Measurements from ENCODE around the gene VAMP5. TPM values are rescaled to one million over a fixed set of nuclear protein-coding genes. Genes with fewer than 3 reads are reported as not detected.

Gene VAMP5
- total and polyA plus RNA-seq, 9 of the 15 experiments (the other 6 are each of a cell fraction or from before 2014, with no cell fraction given): 0.54 to 1.9 (median 1.5) TPM; not detected in 2

DNA sequence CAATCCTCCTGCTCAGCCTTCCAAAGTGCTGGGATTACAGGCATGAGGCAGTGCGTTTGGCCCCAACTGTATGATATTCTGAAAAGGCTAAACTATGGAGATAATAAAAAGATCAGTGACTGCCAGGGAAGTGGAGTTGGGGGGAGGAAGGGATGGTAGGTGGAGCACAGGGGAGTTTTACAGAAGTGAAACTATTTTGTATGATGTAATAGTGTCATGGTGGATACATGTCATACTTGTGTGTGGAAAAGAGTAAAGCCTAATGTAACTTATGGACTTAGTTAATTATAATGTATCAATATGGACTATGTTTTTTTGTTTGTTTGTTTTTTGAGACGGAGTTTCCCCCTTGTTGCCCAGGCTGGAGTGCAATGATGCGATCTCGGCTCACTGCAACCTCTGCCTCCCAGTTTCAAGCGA is 20.1 kb upstream of the VAMP5 start (continued):
- TF ChIP-seq, protein P1, sequence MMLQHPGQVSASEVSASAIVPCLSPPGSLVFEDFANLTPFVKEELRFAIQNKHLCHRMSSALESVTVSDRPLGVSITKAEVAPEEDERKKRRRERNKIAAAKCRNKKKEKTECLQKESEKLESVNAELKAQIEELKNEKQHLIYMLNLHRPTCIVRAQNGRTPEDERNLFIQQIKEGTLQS (IDR thresholded peaks at IDR 0.05): peak; percentile 91
- TF ChIP-seq, protein P1 (CRISPR knock-in tag; conservative IDR thresholded peaks at IDR 0.05): no peak
- TF ChIP-seq SMARCA4 (IDR thresholded peaks at IDR 0.05) (peak; percentile 59; the same call in 1 of the 2 replicates), ZNF282 (CRISPR knock-in tag; IDR thresholded peaks at IDR 0.05) (no peak), ARID1B (IDR thresholded peaks at IDR 0.05) (peak; percentile 44), GABPA (tag; conservative IDR thresholded peaks at IDR 0.05; ENCODE audit: low read depth) (0 out of 2 replicates have a peak, but pooled peaks have one; percentile 24), ZNF263 (CRISPR knock-in tag; IDR thresholded peaks at IDR 0.05; ENCODE audit: borderline replicate concordance) (peak; percentile 85), EHMT2 (IDR thresholded peaks at IDR 0.05) (peak; percentile 48; the same call in 1 of the 2 replicates)
- TF ChIP-seq, protein P2, sequence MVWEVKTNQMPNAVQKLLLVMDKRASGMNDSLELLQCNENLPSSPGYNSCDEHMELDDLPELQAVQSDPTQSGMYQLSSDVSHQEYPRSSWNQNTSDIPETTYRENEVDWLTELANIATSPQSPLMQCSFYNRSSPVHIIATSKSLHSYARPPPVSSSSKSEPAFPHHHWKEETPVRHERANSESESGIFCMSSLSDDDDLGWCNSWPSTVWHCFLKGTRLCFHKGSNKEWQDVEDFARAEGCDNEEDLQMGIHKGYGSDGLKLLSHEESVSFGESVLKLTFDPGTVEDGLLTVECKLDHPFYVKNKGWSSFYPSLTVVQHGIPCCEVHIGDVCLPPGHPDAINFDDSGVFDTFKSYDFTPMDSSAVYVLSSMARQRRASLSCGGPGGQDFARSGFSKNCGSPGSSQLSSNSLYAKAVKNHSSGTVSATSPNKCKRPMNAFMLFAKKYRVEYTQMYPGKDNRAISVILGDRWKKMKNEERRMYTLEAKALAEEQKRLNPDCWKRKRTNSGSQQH (CRISPR knock-in tag; IDR thresholded peaks at IDR 0.05): 0 out of 2 replicates have a peak, but pooled peaks have one; percentile 14
- TF ChIP-seq, protein P3, sequence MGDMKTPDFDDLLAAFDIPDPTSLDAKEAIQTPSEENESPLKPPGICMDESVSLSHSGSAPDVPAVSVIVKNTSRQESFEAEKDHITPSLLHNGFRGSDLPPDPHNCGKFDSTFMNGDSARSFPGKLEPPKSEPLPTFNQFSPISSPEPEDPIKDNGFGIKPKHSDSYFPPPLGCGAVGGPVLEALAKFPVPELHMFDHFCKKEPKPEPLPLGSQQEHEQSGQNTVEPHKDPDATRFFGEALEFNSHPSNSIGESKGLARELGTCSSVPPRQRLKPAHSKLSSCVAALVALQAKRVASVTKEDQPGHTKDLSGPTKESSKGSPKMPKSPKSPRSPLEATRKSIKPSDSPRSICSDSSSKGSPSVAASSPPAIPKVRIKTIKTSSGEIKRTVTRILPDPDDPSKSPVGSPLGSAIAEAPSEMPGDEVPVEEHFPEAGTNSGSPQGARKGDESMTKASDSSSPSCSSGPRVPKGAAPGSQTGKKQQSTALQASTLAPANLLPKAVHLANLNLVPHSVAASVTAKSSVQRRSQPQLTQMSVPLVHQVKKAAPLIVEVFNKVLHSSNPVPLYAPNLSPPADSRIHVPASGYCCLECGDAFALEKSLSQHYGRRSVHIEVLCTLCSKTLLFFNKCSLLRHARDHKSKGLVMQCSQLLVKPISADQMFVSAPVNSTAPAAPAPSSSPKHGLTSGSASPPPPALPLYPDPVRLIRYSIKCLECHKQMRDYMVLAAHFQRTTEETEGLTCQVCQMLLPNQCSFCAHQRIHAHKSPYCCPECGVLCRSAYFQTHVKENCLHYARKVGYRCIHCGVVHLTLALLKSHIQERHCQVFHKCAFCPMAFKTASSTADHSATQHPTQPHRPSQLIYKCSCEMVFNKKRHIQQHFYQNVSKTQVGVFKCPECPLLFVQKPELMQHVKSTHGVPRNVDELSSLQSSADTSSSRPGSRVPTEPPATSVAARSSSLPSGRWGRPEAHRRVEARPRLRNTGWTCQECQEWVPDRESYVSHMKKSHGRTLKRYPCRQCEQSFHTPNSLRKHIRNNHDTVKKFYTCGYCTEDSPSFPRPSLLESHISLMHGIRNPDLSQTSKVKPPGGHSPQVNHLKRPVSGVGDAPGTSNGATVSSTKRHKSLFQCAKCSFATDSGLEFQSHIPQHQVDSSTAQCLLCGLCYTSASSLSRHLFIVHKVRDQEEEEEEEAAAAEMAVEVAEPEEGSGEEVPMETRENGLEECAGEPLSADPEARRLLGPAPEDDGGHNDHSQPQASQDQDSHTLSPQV (IDR thresholded peaks at IDR 0.05): peak; percentile 41; the same call in 1 of the 2 replicates
- TF ChIP-seq, protein P4, sequence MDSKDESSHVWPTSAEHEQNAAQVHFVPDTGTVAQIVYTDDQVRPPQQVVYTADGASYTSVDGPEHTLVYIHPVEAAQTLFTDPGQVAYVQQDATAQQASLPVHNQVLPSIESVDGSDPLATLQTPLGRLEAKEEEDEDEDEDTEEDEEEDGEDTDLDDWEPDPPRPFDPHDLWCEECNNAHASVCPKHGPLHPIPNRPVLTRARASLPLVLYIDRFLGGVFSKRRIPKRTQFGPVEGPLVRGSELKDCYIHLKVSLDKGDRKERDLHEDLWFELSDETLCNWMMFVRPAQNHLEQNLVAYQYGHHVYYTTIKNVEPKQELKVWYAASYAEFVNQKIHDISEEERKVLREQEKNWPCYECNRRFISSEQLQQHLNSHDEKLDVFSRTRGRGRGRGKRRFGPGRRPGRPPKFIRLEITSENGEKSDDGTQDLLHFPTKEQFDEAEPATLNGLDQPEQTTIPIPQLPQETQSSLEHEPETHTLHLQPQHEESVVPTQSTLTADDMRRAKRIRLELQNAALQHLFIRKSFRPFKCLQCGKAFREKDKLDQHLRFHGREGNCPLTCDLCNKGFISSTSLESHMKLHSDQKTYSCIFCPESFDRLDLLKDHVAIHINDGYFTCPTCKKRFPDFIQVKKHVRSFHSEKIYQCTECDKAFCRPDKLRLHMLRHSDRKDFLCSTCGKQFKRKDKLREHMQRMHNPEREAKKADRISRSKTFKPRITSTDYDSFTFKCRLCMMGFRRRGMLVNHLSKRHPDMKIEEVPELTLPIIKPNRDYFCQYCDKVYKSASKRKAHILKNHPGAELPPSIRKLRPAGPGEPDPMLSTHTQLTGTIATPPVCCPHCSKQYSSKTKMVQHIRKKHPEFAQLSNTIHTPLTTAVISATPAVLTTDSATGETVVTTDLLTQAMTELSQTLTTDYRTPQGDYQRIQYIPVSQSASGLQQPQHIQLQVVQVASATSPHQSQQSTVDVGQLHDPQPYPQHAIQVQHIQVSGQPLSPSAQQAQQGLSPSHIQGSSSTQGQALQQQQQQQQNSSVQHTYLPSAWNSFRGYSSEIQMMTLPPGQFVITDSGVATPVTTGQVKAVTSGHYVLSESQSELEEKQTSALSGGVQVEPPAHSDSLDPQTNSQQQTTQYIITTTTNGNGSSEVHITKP (IDR thresholded peaks at IDR 0.05; ENCODE audit: partially characterized antibody): peak; percentile 91
- TF ChIP-seq, protein P5, sequence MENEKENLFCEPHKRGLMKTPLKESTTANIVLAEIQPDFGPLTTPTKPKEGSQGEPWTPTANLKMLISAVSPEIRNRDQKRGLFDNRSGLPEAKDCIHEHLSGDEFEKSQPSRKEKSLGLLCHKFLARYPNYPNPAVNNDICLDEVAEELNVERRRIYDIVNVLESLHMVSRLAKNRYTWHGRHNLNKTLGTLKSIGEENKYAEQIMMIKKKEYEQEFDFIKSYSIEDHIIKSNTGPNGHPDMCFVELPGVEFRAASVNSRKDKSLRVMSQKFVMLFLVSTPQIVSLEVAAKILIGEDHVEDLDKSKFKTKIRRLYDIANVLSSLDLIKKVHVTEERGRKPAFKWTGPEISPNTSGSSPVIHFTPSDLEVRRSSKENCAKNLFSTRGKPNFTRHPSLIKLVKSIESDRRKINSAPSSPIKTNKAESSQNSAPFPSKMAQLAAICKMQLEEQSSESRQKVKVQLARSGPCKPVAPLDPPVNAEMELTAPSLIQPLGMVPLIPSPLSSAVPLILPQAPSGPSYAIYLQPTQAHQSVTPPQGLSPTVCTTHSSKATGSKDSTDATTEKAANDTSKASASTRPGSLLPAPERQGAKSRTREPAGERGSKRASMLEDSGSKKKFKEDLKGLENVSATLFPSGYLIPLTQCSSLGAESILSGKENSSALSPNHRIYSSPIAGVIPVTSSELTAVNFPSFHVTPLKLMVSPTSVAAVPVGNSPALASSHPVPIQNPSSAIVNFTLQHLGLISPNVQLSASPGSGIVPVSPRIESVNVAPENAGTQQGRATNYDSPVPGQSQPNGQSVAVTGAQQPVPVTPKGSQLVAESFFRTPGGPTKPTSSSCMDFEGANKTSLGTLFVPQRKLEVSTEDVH (IDR thresholded peaks at IDR 0.05; ENCODE audit: low read depth, partially characterized antibody): peak; percentile 32
- TF ChIP-seq, protein P6, sequence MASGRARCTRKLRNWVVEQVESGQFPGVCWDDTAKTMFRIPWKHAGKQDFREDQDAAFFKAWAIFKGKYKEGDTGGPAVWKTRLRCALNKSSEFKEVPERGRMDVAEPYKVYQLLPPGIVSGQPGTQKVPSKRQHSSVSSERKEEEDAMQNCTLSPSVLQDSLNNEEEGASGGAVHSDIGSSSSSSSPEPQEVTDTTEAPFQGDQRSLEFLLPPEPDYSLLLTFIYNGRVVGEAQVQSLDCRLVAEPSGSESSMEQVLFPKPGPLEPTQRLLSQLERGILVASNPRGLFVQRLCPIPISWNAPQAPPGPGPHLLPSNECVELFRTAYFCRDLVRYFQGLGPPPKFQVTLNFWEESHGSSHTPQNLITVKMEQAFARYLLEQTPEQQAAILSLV (tag; IDR thresholded peaks at IDR 0.05): peak; percentile 61; the same call in 1 of the 2 replicates

Measured in K562 (cell line).